Fibroblast of lung (primary cell): Measurements from ENCODE around the gene PLK1. TPM values are rescaled to one million over a fixed set of nuclear protein-coding genes. Genes with fewer than 3 reads are reported as not detected.

Experiments
- DNase-seq, 2 donors: peaks; one replicate each; pipeline versions ENCODE4 v3.0.0 to v3.0.0-alpha.2; 2010; ENCODE audit warnings: low read depth in 2 of 2
- H2AFZ ChIP-seq: 2 replicates; pipeline ENCODE4 v1.5.1; 2012; ENCODE audit warnings: low read length, control low read depth, inconsistent platforms
- H3K27ac ChIP-seq: 2 replicates; pipeline ENCODE4 v1.5.1; 2011; ENCODE audit warnings: low read length, control low read depth; ENCODE audit not compliant: insufficient read depth
- H3K27me3 ChIP-seq: 2 replicates; pipeline ENCODE4 v1.5.1; 2011; ENCODE audit warnings: mild to moderate bottlenecking, low read length; ENCODE audit not compliant: control insufficient read depth, insufficient read depth
- H3K36me3 ChIP-seq: 2 replicates; pipeline ENCODE4 v1.5.1; 2011; ENCODE audit warnings: low read length; ENCODE audit not compliant: control insufficient read depth, insufficient read depth
- H3K4me1 ChIP-seq: 2 replicates; pipeline ENCODE4 v1.5.1; 2011; ENCODE audit warnings: low read length; ENCODE audit not compliant: control insufficient read depth, insufficient read depth; ENCODE audit errors: extremely low read depth
- H3K4me2 ChIP-seq: 2 replicates; pipeline ENCODE4 v1.5.1; 2011; ENCODE audit warnings: low read length, control low read depth; ENCODE audit not compliant: insufficient read depth; ENCODE audit errors: extremely low read depth
- H3K4me3 ChIP-seq, 4 experiments: fragments of 200-600 bp in 1 of 4; sonication (generic) in 1 of 4; replicated peaks in 1 of 4; 2 replicates each; pipeline ENCODE4 v1.5.1; 2011 to 2016; ENCODE audit warnings: low read length in 4 of 4, low read depth in 3 of 4, mild to moderate bottlenecking in 3 of 4, control low read depth in 2 of 4, inconsistent platforms in 1 of 4, mixed read lengths in 1 of 4; ENCODE audit not compliant: insufficient read depth in 1 of 4; ENCODE audit errors: control extremely low read depth in 1 of 4
- H3K79me2 ChIP-seq: 2 replicates; pipeline ENCODE4 v1.5.1; 2012; ENCODE audit warnings: mild to moderate bottlenecking, low read length, inconsistent platforms; ENCODE audit not compliant: control insufficient read depth, insufficient read depth
- H3K9ac ChIP-seq: 2 replicates; pipeline ENCODE4 v1.5.1; 2011; ENCODE audit warnings: mild to moderate bottlenecking, low read length, control low read depth; ENCODE audit not compliant: insufficient read depth
- H3K9me3 ChIP-seq: 2 replicates; pipeline ENCODE4 v1.5.1; 2012; ENCODE audit warnings: low read depth, low read length; ENCODE audit not compliant: control insufficient read depth, insufficient read depth
- H4K20me1 ChIP-seq: 2 replicates; pipeline ENCODE4 v1.5.1; 2011; ENCODE audit warnings: low read length; ENCODE audit not compliant: control insufficient read depth, insufficient read depth; ENCODE audit errors: extremely low read depth
- CTCF ChIP-seq, 2 donors: IDR thresholded peaks in 1 of 2; conservative IDR thresholded peaks in 1 of 2; 1 replicate in 1 of 2; 2 replicates in 1 of 2; pipeline ENCODE4 v1.5.1; 2011 to 2012; ENCODE audit warnings: low read length in 2 of 2, control low read depth in 1 of 2, inconsistent platforms in 1 of 2, low read depth in 1 of 2, mild to moderate bottlenecking in 1 of 2
- EZH2 ChIP-seq: IDR thresholded peaks from 2 replicates; pipeline ENCODE4 v1.5.1; 2012; ENCODE audit warnings: low read length, control low read depth, mild to moderate bottlenecking; ENCODE audit errors: missing control alignments
- polyA plus RNA-seq, 2 donors: library from polyadenylated mRNA; depleted of rRNA in 1 of 2; stranded (reverse) in 1 of 2; unstranded in 1 of 2; fragments of >200 nt; gene quantifications; 2 replicates each; pipeline ENCODE4 v1.2.1, GENCODE V29; 2011 to 2012; ENCODE audit warnings: missing spikeins in 1 of 2
- total RNA-seq: library from RNA; depleted of rRNA; stranded (reverse); fragments of >200 nt; gene quantifications from 2 replicates; pipeline ENCODE4 v1.2.1, GENCODE V29; 2014

Gene PLK1
- total and polyA plus RNA-seq, 2 donors (not counting 1 experiment from before 2014, with no cell fraction given): 6.3 to 16.2 TPM

- DNase-seq: no peak
- H3K36me3 ChIP-seq: peaks cover 13% of the 10 kb centered on the region
- no peaks in the 10 kb centered on the region for H3K79me2 ChIP-seq
- no peaks in the 10 kb centered on the region for H3K27me3 ChIP-seq
- H2AFZ ChIP-seq: peak overlapping the region; percentile 87
- no peak overlapping the region for H3K4me2 ChIP-seq
- no peak overlapping the region for H3K9ac ChIP-seq
- no peaks in the 10 kb centered on the region for H3K4me1 ChIP-seq
- no peak for TF ChIP-seq EZH2
- TF ChIP-seq CTCF (conservative IDR thresholded peaks at IDR 0.05 in 1 of 2, IDR thresholded peaks at IDR 0.05 in 1 of 2; ENCODE audit: low read depth in 1 of 2, low read length in 2 of 2): no peak
- no peak overlapping the region for H3K4me3 ChIP-seq
- no peaks in the 10 kb centered on the region for H4K20me1 ChIP-seq
- no peaks in the 10 kb centered on the region for H3K9me3 ChIP-seq
- H3K27ac ChIP-seq: no peak overlapping the region
These were observed 15.6 kb downstream of the PLK1 start for GRCh38 chr16:23694265-23694643.

GRCh38 chr16:23694644-23695373 is 16.1 kb downstream of the PLK1 start:
- H3K9me3 ChIP-seq: no peaks in the 10 kb centered on the region
- peaks cover 8% of the 10 kb centered on the region for H3K36me3 ChIP-seq
- H3K4me1 ChIP-seq: no peaks in the 10 kb centered on the region
- no peaks in the 10 kb centered on the region for H4K20me1 ChIP-seq
- peak overlapping the region; percentile 25 for H3K4me2 ChIP-seq
- no peak overlapping the region for H3K27ac ChIP-seq
- no peak overlapping the region for H3K9ac ChIP-seq
- no peaks in the 10 kb centered on the region for H3K79me2 ChIP-seq
- DNase-seq: peak; percentile 33 to 68
- TF ChIP-seq EZH2 (no peak), CTCF (conservative IDR thresholded peaks at IDR 0.05 in 1 of 2, IDR thresholded peaks at IDR 0.05 in 1 of 2; ENCODE audit: low read depth in 1 of 2, low read length in 2 of 2) (no peak)
- H3K27me3 ChIP-seq: no peaks in the 10 kb centered on the region
- no peak overlapping the region for H3K4me3 ChIP-seq
- H2AFZ ChIP-seq: peak overlapping the region; percentile 87

GRCh38 chr16:23695756-23696155 is 17.1 kb downstream of the PLK1 start:
- no peak overlapping the region for H2AFZ ChIP-seq

More at GRCh38 chr16:23695756-23696155, 17.1 kb downstream of the PLK1 start:
- no peaks in the 10 kb centered on the region for H3K79me2 ChIP-seq
- TF ChIP-seq CTCF (conservative IDR thresholded peaks at IDR 0.05 in 1 of 2, IDR thresholded peaks at IDR 0.05 in 1 of 2; ENCODE audit: low read depth in 1 of 2, low read length in 2 of 2): no peak
- no peak for TF ChIP-seq EZH2
- H3K4me3 ChIP-seq: no peak overlapping the region
- no peaks in the 10 kb centered on the region for H3K27me3 ChIP-seq
- no peaks in the 10 kb centered on the region for H4K20me1 ChIP-seq
- no peaks in the 10 kb centered on the region for H3K9me3 ChIP-seq
- DNase-seq: no peak
- H3K36me3 ChIP-seq: peaks cover 5% of the 10 kb centered on the region
- H3K4me1 ChIP-seq: no peaks in the 10 kb centered on the region
- no peak overlapping the region for H3K4me2 ChIP-seq
- no peak overlapping the region for H3K27ac ChIP-seq
- H3K9ac ChIP-seq: no peak overlapping the region
